Measurements from ENCODE around the gene RBKS.

Gene RBKS

GRCh38 chr2:27796791-27797765 lies 93.1 kb downstream of the RBKS start:
- no peak overlapping the region for H3K27ac ChIP-seq (replicated peaks)
- no peak overlapping the region for H3K4me3 ChIP-seq (replicated peaks; ENCODE audit: insufficient read depth, low read length)
- no peaks in the 10 kb centered on the region for H3K27me3 ChIP-seq (ENCODE audit: insufficient read depth, poor library complexity, severe bottlenecking)
- peak; percentile 58; the same call in 1 of the 2 replicates for TF ChIP-seq POLR2AphosphoS5 (IDR thresholded peaks at IDR 0.05; ENCODE audit: low read depth)
- no peak for TF ChIP-seq SPI1 (IDR thresholded peaks at IDR 0.05; ENCODE audit: borderline replicate concordance, low read depth)
- DNase-seq (ENCODE audit: low read depth in 1 of 2, low spot score in 1 of 2) = peak; percentile 74 to 75

- TF ChIP-seq POLR2AphosphoS5 (IDR thresholded peaks at IDR 0.05; ENCODE audit: low read depth) = no peak
- TF ChIP-seq REST (IDR thresholded peaks at IDR 0.05; ENCODE audit: insufficient replicate concordance, low read depth) = no peak
- no peak for TF ChIP-seq GABPA (IDR thresholded peaks at IDR 0.05; ENCODE audit: low read depth)
- no peak for TF ChIP-seq SPI1 (IDR thresholded peaks at IDR 0.05; ENCODE audit: borderline replicate concordance, low read depth)
- TF ChIP-seq CTCF (IDR thresholded peaks at IDR 0.05; ENCODE audit: insufficient read depth, low read length) = no peak
- Histone ChIP-seq H3K27me3 (ENCODE audit: insufficient read depth, poor library complexity, severe bottlenecking) (no peaks in the 10 kb centered on the region), H3K27ac (replicated peaks) (no peak overlapping the region), H3K4me3 (replicated peaks; ENCODE audit: insufficient read depth, low read length) (no peak overlapping the region)
- no peak for DNase-seq (ENCODE audit: low read depth in 1 of 2, low spot score in 1 of 2)
These were observed 94.3 kb downstream of the RBKS start for GRCh38 chr2:27795868-27796277.

GRCh38 chr2:27795093-27795834 lies 94.9 kb downstream of the RBKS start:
- DNase-seq (ENCODE audit: low read depth in 1 of 2, low spot score in 1 of 2) = no peak
- H3K4me3 ChIP-seq (replicated peaks; ENCODE audit: insufficient read depth, low read length) = no peak overlapping the region
- H3K27ac ChIP-seq (replicated peaks) = no peak overlapping the region
- no peak for TF ChIP-seq SPI1 (IDR thresholded peaks at IDR 0.05; ENCODE audit: borderline replicate concordance, low read depth)
- TF ChIP-seq GABPA (IDR thresholded peaks at IDR 0.05; ENCODE audit: low read depth) = no peak
- no peak for TF ChIP-seq CTCF (IDR thresholded peaks at IDR 0.05; ENCODE audit: insufficient read depth, low read length)
- no peak for TF ChIP-seq POLR2AphosphoS5 (IDR thresholded peaks at IDR 0.05; ENCODE audit: low read depth)
- TF ChIP-seq REST (IDR thresholded peaks at IDR 0.05; ENCODE audit: insufficient replicate concordance, low read depth) = no peak
- H3K27me3 ChIP-seq (ENCODE audit: insufficient read depth, poor library complexity, severe bottlenecking) = no peaks in the 10 kb centered on the region

- Histone ChIP-seq H3K27me3 (ENCODE audit: insufficient read depth, poor library complexity, severe bottlenecking) (no peaks in the 10 kb centered on the region), H3K4me3 (replicated peaks; ENCODE audit: insufficient read depth, low read length) (no peak overlapping the region), H3K27ac (replicated peaks) (no peak overlapping the region)
- no peak for DNase-seq (ENCODE audit: low read depth in 1 of 2, low spot score in 1 of 2)
- TF ChIP-seq CTCF (IDR thresholded peaks at IDR 0.05; ENCODE audit: insufficient read depth, low read length) (no peak), SPI1 (IDR thresholded peaks at IDR 0.05; ENCODE audit: borderline replicate concordance, low read depth) (no peak), GABPA (IDR thresholded peaks at IDR 0.05; ENCODE audit: low read depth) (no peak), REST (IDR thresholded peaks at IDR 0.05; ENCODE audit: insufficient replicate concordance, low read depth) (no peak), POLR2AphosphoS5 (IDR thresholded peaks at IDR 0.05; ENCODE audit: low read depth) (no peak)
These were observed 97.4 kb downstream of the RBKS start for GRCh38 chr2:27792759-27793158.

All from HL-60 (cell line).